ENCODE data around the gene MARCHF10. TPM values are rescaled to one million over a fixed set of nuclear protein-coding genes. Genes with fewer than 3 reads are reported as not detected.
"Not testable (repeated sequence)": the region's sequence is repeated elsewhere in the genome, so short reads cannot be mapped to it uniquely, and the experiment has no call there.

MARCHF10 gene
- total RNA-seq, 4 donors from 2014 or later: 0.28 TPM; not detected in 3

DNA sequence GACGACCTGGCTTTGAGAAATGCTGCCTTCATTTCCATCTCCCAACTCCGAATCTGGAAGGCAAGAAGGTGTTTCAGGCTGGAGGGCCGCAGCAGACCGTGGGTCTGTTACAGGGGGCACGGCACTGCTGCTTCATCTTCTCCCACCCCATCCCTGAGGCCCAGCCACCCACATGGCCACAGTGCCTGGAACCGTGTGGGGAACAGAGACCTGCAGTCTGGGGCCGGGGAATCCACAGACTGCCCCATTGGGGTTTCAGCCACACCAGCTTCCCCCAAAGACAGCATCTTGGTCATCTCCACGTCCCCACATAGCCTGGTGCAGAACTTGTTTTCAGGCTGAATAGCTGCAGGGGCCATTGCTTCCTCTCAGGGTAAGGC, 106.4 kb downstream of the MARCHF10 start:
- TF ChIP-seq, protein P1, sequence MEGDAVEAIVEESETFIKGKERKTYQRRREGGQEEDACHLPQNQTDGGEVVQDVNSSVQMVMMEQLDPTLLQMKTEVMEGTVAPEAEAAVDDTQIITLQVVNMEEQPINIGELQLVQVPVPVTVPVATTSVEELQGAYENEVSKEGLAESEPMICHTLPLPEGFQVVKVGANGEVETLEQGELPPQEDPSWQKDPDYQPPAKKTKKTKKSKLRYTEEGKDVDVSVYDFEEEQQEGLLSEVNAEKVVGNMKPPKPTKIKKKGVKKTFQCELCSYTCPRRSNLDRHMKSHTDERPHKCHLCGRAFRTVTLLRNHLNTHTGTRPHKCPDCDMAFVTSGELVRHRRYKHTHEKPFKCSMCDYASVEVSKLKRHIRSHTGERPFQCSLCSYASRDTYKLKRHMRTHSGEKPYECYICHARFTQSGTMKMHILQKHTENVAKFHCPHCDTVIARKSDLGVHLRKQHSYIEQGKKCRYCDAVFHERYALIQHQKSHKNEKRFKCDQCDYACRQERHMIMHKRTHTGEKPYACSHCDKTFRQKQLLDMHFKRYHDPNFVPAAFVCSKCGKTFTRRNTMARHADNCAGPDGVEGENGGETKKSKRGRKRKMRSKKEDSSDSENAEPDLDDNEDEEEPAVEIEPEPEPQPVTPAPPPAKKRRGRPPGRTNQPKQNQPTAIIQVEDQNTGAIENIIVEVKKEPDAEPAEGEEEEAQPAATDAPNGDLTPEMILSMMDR (IDR thresholded peaks at IDR 0.05): no peak
- no peak for DNase-seq (ENCODE audit: low spot score)
- ATAC-seq (ENCODE audit: low FRiP score): no peak

DNA sequence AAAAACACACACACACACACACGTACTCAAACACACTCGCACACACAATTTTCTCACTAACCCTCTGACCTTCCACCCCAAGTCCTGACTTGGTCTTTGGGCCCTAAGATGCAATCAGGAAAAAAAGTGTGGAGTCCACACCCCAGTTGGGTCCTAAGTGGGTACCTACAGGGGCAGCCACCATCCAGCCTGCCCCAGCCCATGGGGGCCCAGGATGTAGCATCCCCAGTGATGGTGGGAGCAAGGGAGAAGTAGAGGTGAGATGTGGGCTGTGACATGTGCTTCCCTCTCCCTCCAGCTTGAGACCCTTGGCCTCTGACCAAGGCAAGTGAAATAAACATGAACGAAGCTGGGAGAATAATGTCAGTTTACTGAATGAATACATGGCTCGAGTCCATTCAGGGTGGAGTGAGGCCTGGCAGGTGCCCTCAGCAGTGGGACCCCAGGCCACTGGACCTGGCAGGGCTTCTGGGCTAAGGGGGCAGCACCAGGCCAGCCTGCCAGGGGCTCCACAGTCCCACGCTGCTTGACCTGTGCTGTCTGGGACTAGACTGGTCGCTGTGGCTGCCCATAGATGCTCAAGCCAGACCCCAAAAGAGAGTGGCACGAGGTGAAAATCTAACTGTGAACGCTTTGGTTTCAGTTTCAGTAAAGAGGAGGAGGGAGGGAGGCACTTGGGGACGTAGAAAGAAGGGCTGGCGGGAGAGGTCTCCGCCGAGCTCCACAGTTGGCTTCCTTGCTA, 107.0 kb downstream of the MARCHF10 start:
- ATAC-seq (ENCODE audit: low FRiP score): no peak
- DNase-seq (ENCODE audit: low spot score): no peak
- TF ChIP-seq, protein P1 (IDR thresholded peaks at IDR 0.05): no peak

DNA sequence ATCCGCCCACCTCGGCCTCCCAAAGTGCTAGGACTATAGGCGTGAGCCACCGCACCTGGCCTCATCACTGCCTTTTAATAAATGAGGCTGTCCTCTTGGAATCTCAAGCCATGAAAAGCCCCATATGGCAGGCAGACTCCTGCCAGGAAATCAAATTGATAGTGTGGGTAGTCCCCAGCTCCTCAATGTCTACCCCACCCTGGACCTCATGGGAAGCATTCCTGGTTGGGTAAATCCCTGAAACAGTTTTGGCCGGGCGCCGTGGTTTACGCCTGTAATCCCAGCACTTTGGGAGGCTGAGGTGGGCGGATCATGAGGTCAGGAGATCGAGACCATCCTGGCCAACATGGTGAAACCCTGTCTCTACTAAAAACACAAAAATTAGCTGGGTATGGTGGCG, 109.7 kb downstream of the MARCHF10 start:
- not testable (repeated sequence) for DNase-seq (ENCODE audit: low spot score); ATAC-seq (ENCODE audit: low FRiP score)

DNA sequence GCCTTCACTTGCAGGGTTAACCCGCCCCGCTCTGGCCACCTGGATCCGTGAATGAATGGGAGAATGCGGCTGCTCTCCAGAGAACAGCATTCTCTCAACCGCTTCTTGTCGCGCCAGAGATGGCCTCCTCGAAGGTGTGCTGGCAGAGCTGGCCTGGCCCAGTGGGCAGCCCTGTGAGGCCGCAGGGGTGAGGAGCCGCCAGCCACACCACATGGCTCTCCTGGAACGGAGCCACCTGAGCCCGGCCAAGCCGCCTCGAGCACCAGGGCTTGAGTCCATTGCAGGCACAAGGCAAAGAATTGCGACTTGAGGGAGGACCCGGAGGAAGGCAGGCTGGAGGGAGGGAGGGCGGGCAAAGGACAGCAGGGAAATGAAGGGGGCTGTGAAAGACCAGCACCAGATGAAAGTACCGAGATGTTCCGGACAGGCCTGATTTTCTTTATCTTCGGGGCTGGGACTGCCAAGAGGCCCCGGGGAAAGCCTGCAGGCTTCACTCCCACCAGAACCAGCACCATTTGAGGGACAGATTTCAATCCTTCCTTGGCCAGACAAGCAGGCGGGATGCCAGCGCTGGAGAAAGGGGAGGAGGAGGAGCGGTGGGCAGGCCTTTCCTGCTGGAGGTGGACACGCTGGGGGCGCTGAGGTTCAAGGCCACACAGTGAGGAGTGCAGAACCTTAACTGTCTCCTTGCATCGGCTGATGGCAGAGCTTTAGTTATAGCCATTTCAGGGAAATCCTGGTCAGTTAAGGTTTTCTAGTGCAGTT, 111.2 kb downstream of the MARCHF10 start:
- TF ChIP-seq, protein P1 (IDR thresholded peaks at IDR 0.05): no peak
- ATAC-seq (ENCODE audit: low FRiP score): no peak
- no peak for DNase-seq (ENCODE audit: low spot score)

DNA sequence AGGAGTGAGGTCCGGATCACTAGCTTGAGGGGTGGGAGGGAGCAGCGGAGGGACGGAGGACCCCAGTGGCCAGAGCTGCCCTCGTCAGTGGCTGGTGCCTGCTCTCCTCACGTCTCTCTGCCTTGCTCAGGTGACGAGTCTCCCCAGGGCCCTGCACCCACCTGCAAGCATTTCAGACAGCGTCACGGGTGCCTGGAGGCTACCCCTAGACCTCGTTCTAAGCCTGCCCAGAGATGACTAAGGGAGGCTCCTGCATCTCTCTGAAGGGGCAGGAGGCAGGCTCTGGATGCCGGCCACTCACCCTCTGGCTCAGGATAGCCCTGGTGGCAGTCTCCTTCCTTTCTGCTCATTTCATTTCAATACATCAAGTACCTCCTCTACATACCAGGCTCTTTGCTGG, 111.9 kb downstream of the MARCHF10 start:
- no peak for DNase-seq (ENCODE audit: low spot score)
- TF ChIP-seq, protein P1 (IDR thresholded peaks at IDR 0.05): no peak
- ATAC-seq (ENCODE audit: low FRiP score): no peak

DNA sequence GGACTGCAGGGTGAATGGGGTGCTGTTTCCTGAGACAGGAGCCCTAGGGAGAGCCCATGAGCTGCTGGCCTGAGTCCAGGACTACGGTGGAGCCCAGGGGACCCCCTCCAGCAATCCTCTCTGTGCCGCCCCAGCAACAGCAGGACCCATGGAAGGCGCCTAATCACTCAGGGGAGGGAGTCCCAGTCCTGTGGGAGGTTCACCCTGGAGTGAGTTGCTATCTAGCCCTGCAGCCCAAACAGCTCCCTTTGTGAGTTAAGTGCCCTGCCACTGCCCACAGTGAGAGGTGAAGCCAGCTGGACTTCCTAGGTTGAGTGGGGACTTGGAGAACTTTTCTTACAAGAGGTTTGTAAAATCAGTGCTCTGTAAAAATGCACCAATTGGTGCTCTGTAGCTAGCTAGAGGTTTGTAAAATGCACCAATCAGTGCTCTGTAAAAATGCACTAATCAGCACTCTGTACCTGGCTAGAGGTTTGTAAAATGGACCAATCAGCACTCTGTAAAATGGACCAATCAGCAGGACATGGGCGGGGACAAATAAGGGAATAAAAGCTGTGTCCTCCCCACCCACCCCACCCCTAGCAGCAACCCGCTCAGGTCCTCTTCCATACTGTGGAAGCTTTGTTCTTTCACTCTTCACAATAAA, 112.9 kb downstream of the MARCHF10 start:
- ATAC-seq (ENCODE audit: low FRiP score); DNase-seq (ENCODE audit: low spot score): not testable (repeated sequence)

DNA sequence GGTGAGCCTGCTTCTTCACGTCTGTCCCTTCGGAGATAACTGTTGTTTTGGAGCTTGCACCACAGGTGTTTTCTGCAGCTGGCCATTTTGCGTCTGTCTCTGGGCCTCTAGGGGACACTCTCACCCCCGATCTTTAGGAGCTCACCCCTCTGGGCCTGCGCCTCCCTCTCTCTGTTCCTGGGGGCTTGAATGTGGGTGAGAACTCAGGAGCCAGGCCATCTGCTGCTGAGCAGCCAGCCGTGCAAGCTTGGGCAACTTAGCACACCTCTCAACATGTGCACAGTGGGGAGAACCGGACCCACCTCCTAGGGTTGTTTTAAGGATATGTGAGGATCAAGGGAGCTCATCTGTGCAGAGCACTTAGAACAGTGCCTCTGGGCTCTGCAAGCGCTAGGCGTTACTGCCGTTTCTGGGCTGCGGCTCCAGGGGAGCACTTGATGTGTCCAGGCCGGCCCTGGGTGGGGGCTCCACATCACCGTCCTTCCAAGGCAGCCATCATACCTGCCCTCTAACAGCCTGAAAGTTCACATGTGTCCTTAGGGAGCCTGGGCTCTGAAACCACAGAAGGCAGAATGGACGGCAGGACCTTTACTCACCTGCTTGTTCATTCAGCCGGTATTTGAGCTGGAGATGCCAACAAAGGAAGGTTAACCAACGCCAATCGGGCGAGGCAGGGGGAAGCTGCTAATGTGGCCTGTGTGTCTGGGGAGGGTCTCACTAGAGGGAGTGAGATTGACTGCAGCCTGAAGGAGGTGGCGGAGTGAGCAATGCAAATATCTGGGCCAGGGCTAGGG, 114.3 kb downstream of the MARCHF10 start:
- DNase-seq (ENCODE audit: low spot score): no peak
- TF ChIP-seq, protein P1 (IDR thresholded peaks at IDR 0.05): no peak
- ATAC-seq (ENCODE audit: low FRiP score): no peak

Measured in omental fat pad (tissue), 4 donors.